ENCODE results near the gene SNX10. TPM values are rescaled to one million over a fixed set of nuclear protein-coding genes. Genes with fewer than 3 reads are reported as not detected.

The SNX10 gene
- 3.9 and 4.1 TPM in 2 replicates for total RNA-seq

GRCh38 chr7:26291699-26292538 is at the start of gene SNX10:
SNX10 (plus strand) TSS chr7:26291862; CDS start chr7:26346443, 54,581 bp downstream.

Other genes starting within 250 kb of the SNX10 start
- gene NFE2L3, start 139.7 kb upstream of the SNX10 start, total RNA-seq: 25.9 and 34.5 TPM in 2 replicates
- 75.9 and 170 TPM in 2 replicates for gene HNRNPA2B1, start 91.1 kb upstream of the SNX10 start, total RNA-seq
- 44.7 and 76.1 TPM in 2 replicates for gene CBX3, start 90.1 kb upstream of the SNX10 start, total RNA-seq